HG02759 (cell line): ENCODE measurements around the gene CFAP61.
"Not testable (repeated sequence)": the region's sequence is repeated elsewhere in the genome, so short reads cannot be mapped to it uniquely, and the experiment has no call there.

ENCODE experiments used
- ATAC-seq: cut with Tn5 transposase; IDR thresholded peaks from one replicate; pipeline ENCODE4 v1.9.1; 2021; ENCODE audit warnings: mild to moderate bottlenecking, moderate library complexity; ENCODE audit not compliant: unreplicated experiment

Gene CFAP61

GRCh38 chr20:20052074-20052970 lies at the start of gene CFAP61, which contains the start of gene CRNKL1:
Gene CFAP61, plus strand, starts transcription at chr20:20052532. Its CDS starts 4,122 bp downstream, at chr20:20056654.
Gene CRNKL1, minus strand, starts transcription at chr20:20052466. Its CDS starts 124 bp downstream, at chr20:20052342.
- peak; percentile 95 for ATAC-seq

DNA sequence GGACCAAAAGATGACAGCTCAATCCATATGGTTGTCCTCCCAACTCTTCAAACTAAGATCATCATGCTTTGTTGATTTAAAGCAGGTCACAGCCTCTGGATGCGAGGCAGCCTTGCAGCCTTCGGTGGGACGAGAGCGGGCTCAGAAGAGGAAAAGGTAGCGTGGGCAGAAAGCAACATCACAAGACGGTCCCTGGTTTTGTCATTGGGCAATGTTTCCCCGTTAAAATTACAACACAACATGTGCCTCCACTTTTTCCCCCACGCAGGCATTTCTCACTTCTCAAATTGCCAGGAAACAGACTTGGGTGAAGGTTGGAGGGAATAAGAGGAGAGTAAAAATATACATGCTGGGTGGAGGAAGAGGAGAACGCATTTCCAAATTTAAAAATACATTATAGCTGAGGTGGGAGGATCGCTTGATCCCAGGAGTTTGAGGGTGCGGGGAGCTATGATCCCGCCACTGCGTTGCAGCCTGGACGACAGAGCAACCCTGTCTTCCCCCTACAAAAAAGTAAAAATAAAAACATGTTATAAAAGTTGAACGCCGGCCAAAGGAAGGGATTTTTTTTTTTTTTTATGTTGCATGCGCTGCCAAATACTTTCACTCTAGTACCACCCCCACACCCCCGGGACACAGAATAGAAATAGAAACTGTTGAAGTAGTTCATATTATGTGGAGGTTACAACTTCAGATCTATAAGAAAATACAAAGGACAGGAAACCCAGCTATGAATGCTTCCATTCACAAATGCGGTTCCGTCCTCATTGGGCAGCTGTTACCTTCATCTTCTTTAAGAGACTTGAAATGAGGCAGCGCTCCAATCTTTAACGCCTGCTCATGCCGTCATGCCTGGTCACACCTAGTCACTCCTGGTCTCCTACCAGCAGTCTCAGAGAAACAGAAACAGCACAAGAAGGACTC lies 49.0 kb upstream of the CFAP61 start:
- ATAC-seq, result no peak

DNA sequence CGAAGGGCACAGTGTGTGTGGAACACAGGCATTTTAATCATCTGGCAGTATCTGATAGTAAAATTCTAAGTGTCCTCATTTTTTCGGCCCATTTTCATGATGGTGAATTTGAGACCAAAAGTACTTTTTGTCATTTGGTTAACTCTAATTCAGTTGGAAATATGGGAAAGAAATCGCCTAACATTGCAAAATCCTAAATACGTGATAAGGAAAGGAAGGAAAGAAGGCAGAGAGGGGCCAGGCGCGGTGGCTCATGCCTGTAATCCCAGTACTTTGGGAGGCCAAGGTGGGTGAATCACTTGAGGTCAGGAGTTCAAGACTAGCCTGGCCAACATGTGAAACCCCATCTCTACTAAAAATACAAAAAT lies 48.4 kb upstream of the CFAP61 start:
- ATAC-seq, result not testable (repeated sequence)

GRCh38 chr20:20005342-20005741 lies 47.0 kb upstream of the CFAP61 start:
- ATAC-seq, result no peak

DNA sequence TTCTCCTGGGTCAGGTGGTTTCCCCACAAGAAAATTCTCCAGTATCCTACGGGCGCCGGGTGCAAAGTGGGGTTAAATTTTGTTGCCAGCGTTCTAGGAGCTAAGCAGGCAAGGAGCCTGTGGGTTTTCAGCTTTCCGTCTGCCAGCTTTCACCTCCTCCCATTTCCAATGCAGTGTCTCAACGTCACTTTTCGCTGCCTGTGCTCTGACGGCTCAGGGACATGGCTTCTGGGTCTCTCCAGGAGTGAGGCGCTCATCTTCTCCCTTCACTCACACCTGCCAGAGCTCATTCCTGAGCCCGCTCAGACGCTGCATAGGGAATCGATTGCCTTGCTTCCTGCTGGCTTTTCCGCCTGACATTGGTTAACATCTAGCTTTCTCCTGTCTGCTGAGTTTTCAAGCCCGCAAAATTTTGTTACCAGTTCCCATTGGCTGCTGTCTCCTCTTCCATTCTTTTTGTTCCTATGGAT lies 42.5 kb upstream of the CFAP61 start:
- no peak for ATAC-seq

GRCh38 chr20:20010639-20011500 lies 41.5 kb upstream of the CFAP61 start:
- ATAC-seq, result no peak

- ATAC-seq, result no peak
Observed at GRCh38 chr20:20012541-20012940, 39.8 kb upstream of the CFAP61 start.

DNA sequence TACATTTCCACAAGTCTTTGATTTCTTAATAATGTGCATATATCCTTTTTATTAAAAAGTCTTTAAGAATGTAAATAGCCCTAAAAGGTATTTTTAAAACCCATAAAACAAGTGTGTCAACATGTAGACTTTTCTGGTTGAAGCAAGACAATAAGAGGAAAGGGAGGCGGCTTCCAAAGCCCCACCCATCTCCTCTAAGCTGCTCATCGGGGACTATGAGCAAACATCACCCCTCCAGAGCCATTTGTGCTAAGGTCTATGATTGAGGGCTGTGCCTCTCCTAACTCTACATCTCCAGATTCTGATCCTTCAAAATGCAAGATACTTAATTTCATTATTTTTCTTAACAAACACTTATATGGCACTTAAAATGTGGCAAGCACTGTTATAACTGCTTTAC lies 37.7 kb upstream of the CFAP61 start:
- no peak for ATAC-seq

DNA sequence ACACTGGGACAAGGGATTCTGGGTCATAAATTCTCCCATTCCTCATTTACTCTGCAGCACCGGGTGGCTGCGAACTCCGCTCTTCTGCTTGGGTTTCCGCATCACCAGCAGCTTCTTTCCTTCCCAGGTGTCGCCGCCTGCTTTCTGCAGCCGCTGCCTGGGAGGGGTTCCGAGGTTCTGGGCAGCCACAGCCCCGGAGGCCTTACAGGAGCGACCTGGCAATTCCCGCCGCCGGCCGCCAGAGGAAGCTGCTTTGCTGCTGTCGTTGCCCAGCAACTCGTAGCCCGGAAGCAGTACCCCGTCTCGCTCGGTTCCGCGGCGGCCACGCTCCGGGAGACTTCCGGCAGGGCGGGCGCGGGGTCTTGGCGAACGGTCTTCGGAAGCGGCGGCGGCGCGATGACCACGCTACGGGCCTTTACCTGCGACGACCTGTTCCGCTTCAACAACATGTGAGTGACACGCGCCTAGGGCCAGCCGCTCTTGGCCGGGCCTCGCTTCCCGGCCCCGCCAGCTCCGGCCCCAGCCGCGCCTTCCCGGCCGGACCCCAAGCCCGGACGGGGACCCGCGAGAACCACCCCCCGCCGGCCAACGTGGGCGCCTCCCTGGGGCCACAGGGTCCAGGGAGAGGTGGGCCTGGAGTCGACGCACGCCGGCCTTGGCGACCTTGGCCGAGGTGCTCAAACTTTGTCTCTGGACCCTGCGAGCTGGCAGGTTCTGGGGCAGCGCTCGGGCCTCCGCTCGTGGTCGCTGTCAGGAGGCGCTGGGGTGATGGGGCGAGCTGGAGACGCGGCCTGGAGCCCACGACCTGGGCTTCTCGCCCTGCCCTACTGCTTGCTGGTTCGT lies 35.1 kb upstream of the CFAP61 start, which contains the start of gene NAA20:
Gene NAA20, plus strand, starts transcription at position 362 of the 843 bp plus-strand sequence. Its CDS starts 35 bp downstream, at position 397.
- ATAC-seq, result peak; percentile 98

- peak; percentile 2 for ATAC-seq
Observed at GRCh38 chr20:20017844-20018185, 34.5 kb upstream of the CFAP61 start.

DNA sequence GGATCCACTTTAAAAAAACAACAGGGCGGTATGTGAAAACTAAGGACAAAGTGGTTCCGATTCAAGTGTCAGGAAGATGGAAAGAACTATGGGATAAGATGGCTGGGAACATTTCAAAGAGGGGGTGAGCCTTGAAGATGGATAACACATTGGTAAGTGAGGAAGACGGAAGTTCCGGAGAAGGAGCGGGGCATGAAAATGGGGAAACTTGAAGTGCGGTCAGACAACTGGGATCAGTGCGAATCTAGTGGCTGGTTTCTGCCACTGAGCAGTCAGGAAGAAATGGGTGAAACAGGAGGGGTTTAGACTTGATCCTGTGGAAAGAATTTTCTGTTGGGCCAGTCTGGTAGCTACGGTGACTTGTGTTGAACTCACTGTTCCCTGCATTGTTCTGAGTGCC lies 34.0 kb upstream of the CFAP61 start:
- no peak for ATAC-seq

GRCh38 chr20:20019123-20019522 lies 33.2 kb upstream of the CFAP61 start:
- ATAC-seq, result no peak

- no peak for ATAC-seq
Observed at GRCh38 chr20:20020908-20021307, 31.4 kb upstream of the CFAP61 start.

- ATAC-seq, result no peak
Observed at GRCh38 chr20:20021835-20022234, 30.5 kb upstream of the CFAP61 start.

- peak; percentile 72 for ATAC-seq
Observed at GRCh38 chr20:20022498-20022897, 29.8 kb upstream of the CFAP61 start.

DNA sequence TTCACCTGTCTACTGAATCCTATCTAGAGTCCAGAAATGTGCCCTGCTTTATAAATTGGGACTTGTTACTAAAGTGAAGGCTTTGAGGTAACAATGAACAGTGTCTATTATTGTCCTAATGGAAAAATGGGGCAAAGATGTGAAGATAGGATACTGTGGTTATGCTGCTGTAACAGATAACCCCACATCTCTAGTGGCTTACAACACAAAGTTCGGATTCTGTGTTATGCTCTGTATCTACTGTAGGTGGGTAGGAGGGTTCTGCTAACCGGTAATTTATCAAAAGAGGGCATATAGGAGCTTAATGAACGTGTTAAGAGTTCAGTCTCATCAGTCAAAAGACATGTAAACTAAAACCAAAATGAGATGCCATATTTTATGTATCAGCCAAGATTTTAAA lies 28.9 kb upstream of the CFAP61 start:
- no peak for ATAC-seq

DNA sequence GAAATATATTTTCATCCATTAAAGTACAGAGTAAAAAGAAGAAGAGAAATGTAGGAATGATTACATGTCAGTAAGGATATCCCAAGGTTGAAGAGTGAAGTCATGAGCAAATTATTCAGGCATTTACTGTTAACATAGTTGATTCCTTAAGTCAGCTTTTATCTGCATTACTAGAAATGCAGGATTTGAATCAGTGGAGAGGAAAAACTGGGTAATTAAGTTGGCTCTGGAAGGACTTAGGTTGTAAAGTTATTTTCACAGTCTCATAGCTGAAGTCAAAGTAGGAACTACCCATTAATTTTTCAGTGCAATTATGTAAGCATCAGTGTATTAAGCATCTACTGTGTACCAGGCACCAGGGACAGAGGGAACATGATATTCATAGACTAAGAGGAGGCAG lies 27.4 kb upstream of the CFAP61 start:
- ATAC-seq, result no peak

DNA sequence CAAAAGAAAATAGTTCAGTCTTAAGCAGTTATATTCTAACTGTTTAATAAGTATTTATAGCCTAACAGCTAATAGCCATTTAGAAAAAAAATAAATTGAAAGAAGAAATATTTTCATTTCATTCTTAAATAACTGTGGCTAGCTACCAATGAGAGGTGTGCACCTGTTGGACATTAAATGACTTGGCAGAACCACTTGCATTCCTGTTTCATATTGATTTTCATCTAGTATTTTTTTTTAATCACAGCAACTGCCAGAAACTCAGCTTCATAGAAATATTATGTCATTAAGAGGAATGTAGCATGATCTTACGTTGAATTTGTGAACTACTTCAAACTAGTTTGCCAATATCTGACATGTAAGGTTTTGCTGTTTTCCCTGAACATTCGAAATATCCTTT lies 25.0 kb upstream of the CFAP61 start:
- ATAC-seq, result no peak

DNA sequence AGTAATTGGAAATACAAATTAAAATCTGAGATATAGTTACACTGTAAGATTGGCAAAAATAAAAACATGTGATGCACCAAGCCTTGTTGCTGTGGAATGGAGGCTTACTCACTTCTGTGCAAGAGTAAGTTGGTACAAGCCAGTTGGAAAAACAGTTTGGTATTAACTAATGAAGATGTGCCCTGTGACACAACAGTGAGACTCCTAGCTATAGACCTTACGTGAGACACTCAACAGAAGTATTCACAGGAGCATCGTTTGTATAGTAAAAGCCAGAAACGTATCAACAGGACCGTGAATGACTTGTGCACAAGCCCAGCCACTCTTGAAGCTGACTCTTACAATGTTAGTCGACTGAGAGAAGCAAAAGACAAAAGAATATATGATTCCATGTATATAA lies 20.5 kb upstream of the CFAP61 start:
- ATAC-seq, result no peak

- ATAC-seq, result no peak
Observed at GRCh38 chr20:20034486-20034885, 17.8 kb upstream of the CFAP61 start.
